A549 (cell line): ENCODE measurements around the gene POP7. TPM values are rescaled to one million over a fixed set of nuclear protein-coding genes. Genes with fewer than 3 reads are reported as not detected.
A peak's percentile ranks its signal among the peaks of the same experiment; 100 is the strongest.

Experiments used
- ATAC-seq, 2 experiments: fragments of 200-7000 bp in 1 of 2; fragments of >200 bp in 1 of 2; cut with Nextera tagmentation in 1 of 2; cut with Tn5 transposase in 1 of 2; 3 replicates each; pipeline versions ENCODE4 v1.8.0 to v1.9.1; 2018 to 2020; ENCODE audit warnings: mild to moderate bottlenecking in 1 of 2, moderate library complexity in 1 of 2
- CTCF ChIA-PET: fragments of 300-600 bp; sonication (Branson Sonifier 250); formaldehyde crosslinking; extraction: SDS; loops from one replicate; lab custom pipeline; 2021; ENCODE audit warnings: antibody characterized with exemption, inconsistent platforms; lab: Yijun Ruan, JAX
- POLR2A ChIA-PET: fragments of 350-600 bp; formaldehyde crosslinking; extraction: SDS; loops from one replicate; lab custom pipeline; 2021; ENCODE audit warnings: antibody characterized with exemption, inconsistent platforms; lab: Yijun Ruan, JAX
- DNase-seq, 2 experiments: peaks; one replicate each; pipeline versions ENCODE4 v3.0.0 to v3.0.0-alpha.2; 2011 to 2016; ENCODE audit warnings: low read depth in 1 of 2, low spot score in 1 of 2
- FAIRE-seq: peaks from 2 replicates; lab custom pipeline; 2011; peaks lifted over from hg19 to GRCh38; lab: Jason Lieb, UNC
- H3K27ac ChIP-seq, 2 experiments: fragments of >200 bp; sonication (Bioruptor Twin); formaldehyde crosslinking; 3 replicates each; pipeline ENCODE4 v1.5.1; 2016 to 2017
- H3K4me1 ChIP-seq: fragments of >200 bp; sonication (Bioruptor Twin); formaldehyde crosslinking; 3 replicates; pipeline ENCODE4 v1.6.1; 2016
- H3K4me2 ChIP-seq: fragments of >200 bp; sonication (Bioruptor Twin); formaldehyde crosslinking; 3 replicates; pipeline ENCODE4 v1.6.1; 2016
- H3K4me3 ChIP-seq: fragments of >200 bp; sonication (Bioruptor Twin); formaldehyde crosslinking; 3 replicates; pipeline ENCODE4 v1.5.1; 2016
- H3K9me3 ChIP-seq: fragments of >200 bp; sonication (Bioruptor Twin); formaldehyde crosslinking; 3 replicates; pipeline ENCODE4 v1.6.1; 2016
- BHLHE40 ChIP-seq: IDR thresholded peaks from 2 replicates; pipeline ENCODE4 v1.6.1; 2012; ENCODE audit warnings: low read depth, low read length, inconsistent platforms
- CBX2 ChIP-seq: fragments of 200-600 bp; sonication (generic); IDR thresholded peaks from 2 replicates; pipeline ENCODE4 v1.6.1; 2016; ENCODE audit warnings: low read depth, mild to moderate bottlenecking, borderline replicate concordance
- CBX8 ChIP-seq: fragments of 200-600 bp; sonication (generic); IDR thresholded peaks from 2 replicates; pipeline ENCODE4 v1.6.1; 2016
- CHD4 ChIP-seq: fragments of 200-600 bp; sonication (generic); IDR thresholded peaks from 2 replicates; pipeline ENCODE4 v1.6.1; 2016; ENCODE audit warnings: antibody characterized with exemption, mild to moderate bottlenecking, borderline replicate concordance
- E2F6 ChIP-seq: IDR thresholded peaks from 2 replicates; pipeline ENCODE4 v1.6.1; 2012; ENCODE audit warnings: low read depth, borderline replicate concordance
- EHMT2 ChIP-seq: fragments of 200-600 bp; sonication (generic); IDR thresholded peaks from 2 replicates; pipeline ENCODE4 v1.6.1; 2016; ENCODE audit warnings: antibody characterized with exemption, low read depth, mild to moderate bottlenecking, moderate library complexity
- ESRRA ChIP-seq: fragments of 150-350 bp; IDR thresholded peaks from 2 replicates; pipeline ENCODE4 v1.6.1; 2014; ENCODE audit warnings: mild to moderate bottlenecking, low read length, borderline replicate concordance
- HEYL ChIP-seq: fragments of 250-450 bp; sonication (Bioruptor Pico); IDR thresholded peaks from 2 replicates; pipeline ENCODE4 v1.8.0; 2021; ENCODE audit warnings: mild to moderate bottlenecking, moderate library complexity
- HMGXB4 ChIP-seq: fragments of 250-450 bp; sonication (Bioruptor Pico); IDR thresholded peaks from 2 replicates; pipeline ENCODE4 v1.5.0; 2021; ENCODE audit warnings: mild to moderate bottlenecking, moderate library complexity, borderline replicate concordance
- HOXB13 ChIP-seq: fragments of 250-450 bp; sonication (Bioruptor Pico); IDR thresholded peaks from 2 replicates; pipeline ENCODE4 v1.5.0; 2020; ENCODE audit warnings: low read depth, mild to moderate bottlenecking, moderate library complexity
- JUN ChIP-seq, 2 experiments: fragments of >200 bp; sonication (Bioruptor Twin); formaldehyde crosslinking; IDR thresholded peaks; 2 replicates in 1 of 2; 3 replicates in 1 of 2; pipeline ENCODE4 v1.6.1; 2016 to 2017
- MAFK ChIP-seq: fragments of 450-650 bp; IDR thresholded peaks from 2 replicates; pipeline ENCODE4 v1.6.1; 2014; ENCODE audit not compliant: partially characterized antibody
- MAZ ChIP-seq: fragments of 150-350 bp; IDR thresholded peaks from 2 replicates; pipeline ENCODE4 v1.6.1; 2014; ENCODE audit warnings: antibody characterized with exemption, low read depth, low read length, borderline replicate concordance
- NR3C1 ChIP-seq: fragments of >200 bp; sonication (Bioruptor Twin); formaldehyde crosslinking; IDR thresholded peaks from 3 replicates; pipeline ENCODE4 v1.6.1; 2017
- PBX3 ChIP-seq: IDR thresholded peaks from 2 replicates; pipeline ENCODE4 v1.6.1; 2012
- PHF8 ChIP-seq: fragments of 200-600 bp; sonication (generic); IDR thresholded peaks from 2 replicates; pipeline ENCODE4 v1.6.1; 2016; ENCODE audit warnings: low read depth, mild to moderate bottlenecking, antibody characterized with exemption, moderate library complexity, borderline replicate concordance
- RAD21 ChIP-seq, 2 experiments: fragments of >200 bp in 1 of 2; sonication (Bioruptor Twin) in 1 of 2; formaldehyde crosslinking in 1 of 2; IDR thresholded peaks in 1 of 2; conservative IDR thresholded peaks in 1 of 2; 2 replicates in 1 of 2; 3 replicates in 1 of 2; pipeline ENCODE4 v1.6.1; 2012 to 2018; ENCODE audit warnings: inconsistent platforms in 1 of 2
- TFCP2L1 ChIP-seq: fragments of 250-450 bp; sonication (Bioruptor Pico); IDR thresholded peaks from 2 replicates; pipeline ENCODE4 v1.5.0; 2021; ENCODE audit warnings: mild to moderate bottlenecking
- TP53 ChIP-seq: fragments of 250-450 bp; sonication (Bioruptor Pico); IDR thresholded peaks from 2 replicates; pipeline ENCODE4 v1.5.0; 2021; ENCODE audit warnings: mild to moderate bottlenecking, moderate library complexity
- ZNF302 ChIP-seq: fragments of 250-450 bp; sonication (Bioruptor Pico); IDR thresholded peaks from 2 replicates; pipeline ENCODE4 v1.9.0; 2021; ENCODE audit warnings: inconsistent platforms, mild to moderate bottlenecking, moderate library complexity
- WGBS: methylation state at CpG from one replicate; pipeline ENCODE4 v1.1.6; 2017; ENCODE audit errors: missing lambda C conversion rate; 5-methylcytosine and 5-hydroxymethylcytosine counted together
- polyA plus RNA-seq, 4 experiments: library from polyadenylated mRNA; depleted of rRNA in 3 of 4; stranded (reverse); fragments of >200 nt; fragmentation: RNase III in 1 of 4; extraction: RNeasy Plus Mini Kit Qiagen cat#74134 plus additional on column Dnase treatment in 1 of 4; gene quantifications; 2 replicates in 3 of 4; 3 replicates in 1 of 4; pipeline ENCODE4 v1.2.3, GENCODE V29; 2011 to 2017

Gene POP7
- polyA plus RNA-seq, 2 of the 4 experiments (the other 2 are of a cell fraction), result 29.5 to 77.4 TPM

- H3K4me1 ChIP-seq, result peaks cover 12% of the 10 kb centered on the region
- no peaks in the 10 kb centered on the region for H3K9me3 ChIP-seq
- 87% methylated on average over 6 of the region's 6 CpGs for WGBS
- H3K4me2 ChIP-seq, result no peak overlapping the region
- CTCF ChIA-PET, result interaction anchor here (0.9 to 12.8 kb wide), 3 partner anchors 14 to 144 kb away, joined by 3 to 266 read pairs (median 10); partner anchors contain the start of genes EPO and SLC12A9
- no peak for DNase-seq
- POLR2A ChIA-PET, result no interaction called here
- no peak for ATAC-seq
- TF ChIP-seq NR3C1 (no peak), MAFK (peak; percentile 47)
- H3K4me3 ChIP-seq, result no peak overlapping the region
- no peak for FAIRE-seq
- no peak overlapping the region for H3K27ac ChIP-seq
Observed at GRCh38 chr7:100708395-100708794, 2.5 kb downstream of the POP7 start.

- CTCF ChIA-PET, result interaction anchor here (0.5 to 12.8 kb wide), 5 partner anchors 12 to 151 kb away, joined by 3 to 266 read pairs (median 3); partner anchors contain the start of genes EPO and SLC12A9
Observed at GRCh38 chr7:100710452-100710851, 4.5 kb downstream of the POP7 start.

GRCh38 chr7:100711369-100711768 is 5.4 kb downstream of the POP7 start:
- 91% methylated on average over 11 of the region's 11 CpGs for WGBS
- Histone ChIP-seq H3K4me2 (no peak overlapping the region), H3K9me3 (no peaks in the 10 kb centered on the region), H3K27ac (no peak overlapping the region), H3K4me3 (no peak overlapping the region), H3K4me1 (peaks cover 8% of the 10 kb centered on the region)
- no peak for FAIRE-seq
- DNase-seq, result no peak
- ChIA-PET POLR2A (no interaction called here), CTCF (interaction anchor here (1.1 to 12.8 kb wide), 4 partner anchors 12 to 140 kb away, joined by 3 to 266 read pairs (median 10); partner anchors contain the start of genes EPO and SLC12A9)
- TF ChIP-seq HOXB13 (CRISPR knock-in tag) (no peak), PHF8 (no peak), MAZ (no peak), HEYL (CRISPR knock-in tag) (no peak), CBX2 (no peak), RAD21 (conservative IDR thresholded peaks at IDR 0.05 in 1 of 2, IDR thresholded peaks at IDR 0.05 in 1 of 2) (no peak), E2F6 (no peak)
- no peak for ATAC-seq

More at GRCh38 chr7:100710452-100710851, 4.5 kb downstream of the POP7 start:
- H3K27ac ChIP-seq, result no peak overlapping the region
- ATAC-seq, result no peak
- WGBS, result 94% methylated on average over 4 of the region's 4 CpGs
- H3K9me3 ChIP-seq, result no peaks in the 10 kb centered on the region
- FAIRE-seq, result no peak
- POLR2A ChIA-PET, result no interaction called here
- H3K4me1 ChIP-seq, result peaks cover 8% of the 10 kb centered on the region
- H3K4me3 ChIP-seq, result no peak overlapping the region
- no peak for DNase-seq
- no peak overlapping the region for H3K4me2 ChIP-seq
- TF ChIP-seq E2F6 (no peak), TP53 (CRISPR knock-in tag) (no peak), RAD21 (conservative IDR thresholded peaks at IDR 0.05 in 1 of 2, IDR thresholded peaks at IDR 0.05 in 1 of 2) (no peak), CBX2 (no peak), EHMT2 (no peak), JUN (IDR thresholded peaks at IDR 0.05) (no peak), HMGXB4 (no peak), BHLHE40 (no peak), CHD4 (no peak), MAZ (no peak), PHF8 (no peak), CBX8 (no peak), PBX3 (no peak), ZNF302 (CRISPR knock-in tag) (no peak), ESRRA (no peak), TFCP2L1 (CRISPR knock-in tag) (no peak)
- TF ChIP-seq, all 56 proteins: peak for 0
